WTC11 (cell line): ENCODE results near the gene RECK.

Experiments used
- GTF2I ChIP-seq: fragments of 250-450 bp; sonication (Bioruptor Pico); conservative IDR thresholded peaks from 2 replicates; pipeline ENCODE4 v1.4.0; 2021; ENCODE audit warnings: mild to moderate bottlenecking
- NR2C2 ChIP-seq: sonication (generic); formaldehyde crosslinking; IDR thresholded peaks from 2 replicates; pipeline ENCODE4 v1.8.0; 2022; ENCODE audit warnings: mild to moderate bottlenecking, missing genetic modification reagents
- RELA ChIP-seq: sonication (generic); formaldehyde crosslinking; IDR thresholded peaks from 2 replicates; pipeline ENCODE4 v1.8.1; 2022; ENCODE audit warnings: missing genetic modification reagents, mild to moderate bottlenecking, borderline replicate concordance
- TCF7 ChIP-seq: sonication (generic); formaldehyde crosslinking; IDR thresholded peaks from 2 replicates; pipeline ENCODE4 v1.8.0; 2022; ENCODE audit warnings: mild to moderate bottlenecking, low read depth, missing genetic modification reagents, moderate library complexity
- TEAD4 ChIP-seq: sonication (generic); formaldehyde crosslinking; IDR thresholded peaks from 2 replicates; pipeline ENCODE4 v1.8.0; 2022; ENCODE audit warnings: mild to moderate bottlenecking, missing genetic modification reagents
- ZBTB21 ChIP-seq: sonication (generic); formaldehyde crosslinking; IDR thresholded peaks from 2 replicates; pipeline ENCODE4 v1.8.1; 2023; ENCODE audit warnings: mild to moderate bottlenecking, missing genetic modification reagents, borderline replicate concordance
- ZNF396 ChIP-seq: fragments of 250-450 bp; sonication (Bioruptor Pico); IDR thresholded peaks from 2 replicates; pipeline ENCODE4 v1.8.0; 2021; ENCODE audit warnings: mild to moderate bottlenecking, moderate library complexity, borderline replicate concordance
- TF ChIP-seq, protein P1 (sequence below): sonication (generic); formaldehyde crosslinking; IDR thresholded peaks from 2 replicates; pipeline ENCODE4 v1.8.0; 2022; ENCODE audit warnings: mild to moderate bottlenecking, missing genetic modification reagents
- TF ChIP-seq, protein P2 (sequence below): fragments of 200-600 bp; IDR thresholded peaks from 2 replicates; pipeline ENCODE4 v1.8.0; 2022; ENCODE audit warnings: antibody characterized with exemption

DNA sequence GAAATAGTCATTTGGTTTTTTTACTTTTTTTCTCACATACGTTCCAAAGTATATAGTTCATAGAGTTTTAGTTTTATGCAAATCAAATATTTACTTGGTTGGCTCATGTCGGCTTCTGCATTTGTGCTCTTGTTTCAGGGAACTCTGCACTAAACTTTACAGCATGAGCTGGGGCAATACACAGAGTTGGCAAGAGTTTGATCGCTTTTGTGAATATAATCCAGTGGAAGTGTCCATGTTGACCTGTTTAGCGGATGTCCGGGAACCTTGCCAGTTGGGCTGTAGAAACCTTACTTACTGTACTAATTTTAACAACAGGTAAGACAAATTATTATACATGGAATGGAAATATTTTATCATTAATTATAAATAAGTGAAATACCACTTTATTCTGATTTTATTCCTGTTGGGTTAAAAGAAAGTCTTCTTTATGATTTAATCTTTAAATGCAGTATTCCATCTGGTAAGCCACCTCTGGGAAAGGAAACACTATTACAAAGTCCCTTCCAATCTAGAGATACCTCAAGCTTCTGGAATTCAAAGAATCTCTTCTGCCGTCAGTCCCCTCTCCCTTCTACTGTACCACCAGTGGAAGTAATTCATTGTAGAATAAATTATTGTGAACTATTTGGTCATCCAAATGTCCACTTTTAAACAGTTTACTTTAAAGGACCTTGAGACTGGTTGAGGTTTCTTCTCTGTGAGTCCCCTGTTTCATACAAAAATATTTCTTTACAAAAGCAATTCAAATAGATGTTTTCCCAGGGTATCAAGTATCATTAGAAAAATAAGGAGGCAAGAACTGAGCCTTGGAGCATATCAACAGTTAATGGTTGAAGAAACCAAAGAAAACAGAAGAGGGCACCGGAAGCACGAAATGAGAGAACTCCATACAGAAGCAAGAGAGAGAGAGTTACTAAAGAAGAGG, 54.6 kb downstream of the RECK start:
- TF ChIP-seq GTF2I (CRISPR knock-in tag) (no peak), RELA (CRISPR knock-in tag) (no peak), NR2C2 (CRISPR knock-in tag) (no peak), ZNF396 (no peak), TCF7 (no peak), TEAD4 (no peak), ZBTB21 (CRISPR knock-in tag) (no peak)
- TF ChIP-seq, protein P1, sequence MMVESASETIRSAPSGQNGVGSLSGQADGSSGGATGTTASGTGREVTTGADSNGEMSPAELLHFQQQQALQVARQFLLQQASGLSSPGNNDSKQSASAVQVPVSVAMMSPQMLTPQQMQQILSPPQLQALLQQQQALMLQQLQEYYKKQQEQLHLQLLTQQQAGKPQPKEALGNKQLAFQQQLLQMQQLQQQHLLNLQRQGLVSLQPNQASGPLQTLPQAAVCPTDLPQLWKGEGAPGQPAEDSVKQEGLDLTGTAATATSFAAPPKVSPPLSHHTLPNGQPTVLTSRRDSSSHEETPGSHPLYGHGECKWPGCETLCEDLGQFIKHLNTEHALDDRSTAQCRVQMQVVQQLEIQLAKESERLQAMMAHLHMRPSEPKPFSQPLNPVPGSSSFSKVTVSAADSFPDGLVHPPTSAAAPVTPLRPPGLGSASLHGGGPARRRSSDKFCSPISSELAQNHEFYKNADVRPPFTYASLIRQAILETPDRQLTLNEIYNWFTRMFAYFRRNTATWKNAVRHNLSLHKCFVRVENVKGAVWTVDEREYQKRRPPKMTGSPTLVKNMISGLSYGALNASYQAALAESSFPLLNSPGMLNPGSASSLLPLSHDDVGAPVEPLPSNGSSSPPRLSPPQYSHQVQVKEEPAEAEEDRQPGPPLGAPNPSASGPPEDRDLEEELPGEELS (CRISPR knock-in tag): no peak
- TF ChIP-seq, protein P2, sequence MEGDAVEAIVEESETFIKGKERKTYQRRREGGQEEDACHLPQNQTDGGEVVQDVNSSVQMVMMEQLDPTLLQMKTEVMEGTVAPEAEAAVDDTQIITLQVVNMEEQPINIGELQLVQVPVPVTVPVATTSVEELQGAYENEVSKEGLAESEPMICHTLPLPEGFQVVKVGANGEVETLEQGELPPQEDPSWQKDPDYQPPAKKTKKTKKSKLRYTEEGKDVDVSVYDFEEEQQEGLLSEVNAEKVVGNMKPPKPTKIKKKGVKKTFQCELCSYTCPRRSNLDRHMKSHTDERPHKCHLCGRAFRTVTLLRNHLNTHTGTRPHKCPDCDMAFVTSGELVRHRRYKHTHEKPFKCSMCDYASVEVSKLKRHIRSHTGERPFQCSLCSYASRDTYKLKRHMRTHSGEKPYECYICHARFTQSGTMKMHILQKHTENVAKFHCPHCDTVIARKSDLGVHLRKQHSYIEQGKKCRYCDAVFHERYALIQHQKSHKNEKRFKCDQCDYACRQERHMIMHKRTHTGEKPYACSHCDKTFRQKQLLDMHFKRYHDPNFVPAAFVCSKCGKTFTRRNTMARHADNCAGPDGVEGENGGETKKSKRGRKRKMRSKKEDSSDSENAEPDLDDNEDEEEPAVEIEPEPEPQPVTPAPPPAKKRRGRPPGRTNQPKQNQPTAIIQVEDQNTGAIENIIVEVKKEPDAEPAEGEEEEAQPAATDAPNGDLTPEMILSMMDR: no peak
